DND-41 (cell line): ENCODE results near the gene AP2B1.

ENCODE experiments used
- ATAC-seq: fragments of 200-7000 bp; cut with Tn5 transposase; 3 replicates; pipeline ENCODE4 v1.9.1; 2021; ENCODE audit warnings: low read depth; ENCODE audit not compliant: insufficient read depth
- DNase-seq: peaks from one replicate; pipeline ENCODE4 v3.0.0-alpha.2; 2020
- H2AFZ ChIP-seq: 2 replicates; pipeline ENCODE4 v1.6.0; 2012; ENCODE audit warnings: low read depth, low read length
- H3K27ac ChIP-seq: 2 replicates; pipeline ENCODE4 v1.5.1; 2012; ENCODE audit warnings: low read length, inconsistent platforms
- H3K27me3 ChIP-seq: fragments of 200-600 bp; sonication (generic); 2 replicates; pipeline ENCODE4 v1.6.0; 2012; ENCODE audit warnings: low read length, mild to moderate bottlenecking, inconsistent platforms; ENCODE audit not compliant: insufficient read depth, poor library complexity
- H3K36me3 ChIP-seq: 2 replicates; pipeline ENCODE4 v1.5.1; 2012; ENCODE audit warnings: low read length, inconsistent platforms; ENCODE audit not compliant: insufficient read depth
- H3K4me1 ChIP-seq: 2 replicates; pipeline ENCODE4 v1.5.1; 2012; ENCODE audit warnings: mild to moderate bottlenecking, low read length; ENCODE audit not compliant: insufficient read depth
- H3K4me2 ChIP-seq: 2 replicates; pipeline ENCODE4 v1.6.0; 2012; ENCODE audit warnings: mild to moderate bottlenecking, moderate library complexity, low read length, inconsistent platforms; ENCODE audit not compliant: insufficient read depth
- H3K4me3 ChIP-seq, 2 experiments: fragments of 200-600 bp in 1 of 2; shearing (Covaris generic) in 1 of 2; 2 replicates each; pipeline ENCODE4 v1.5.1; 2012 to 2016; ENCODE audit warnings: inconsistent platforms in 2 of 2, low read length in 2 of 2, mild to moderate bottlenecking in 2 of 2, low read depth in 1 of 2, moderate library complexity in 1 of 2
- H3K79me2 ChIP-seq: 2 replicates; pipeline ENCODE4 v1.6.0; 2012; ENCODE audit warnings: low read length, inconsistent platforms; ENCODE audit not compliant: insufficient read depth
- H3K9ac ChIP-seq: 2 replicates; pipeline ENCODE4 v1.6.0; 2012; ENCODE audit warnings: low read depth, mild to moderate bottlenecking, inconsistent platforms, low read length, moderate library complexity
- H3K9me3 ChIP-seq: 2 replicates; pipeline ENCODE4 v1.5.1; 2012; ENCODE audit warnings: low read length, moderate library complexity, mild to moderate bottlenecking, inconsistent platforms; ENCODE audit not compliant: insufficient read depth, severe bottlenecking
- H4K20me1 ChIP-seq: 2 replicates; pipeline ENCODE4 v1.6.0; 2012; ENCODE audit warnings: low read length; ENCODE audit not compliant: insufficient read depth
- CTCF ChIP-seq: IDR thresholded peaks from 2 replicates; pipeline ENCODE4 v1.5.1; 2012; ENCODE audit warnings: borderline replicate concordance, low read length, moderate library complexity, mild to moderate bottlenecking; ENCODE audit not compliant: poor library complexity, severe bottlenecking; ENCODE audit errors: extremely low read depth
- EZH2 ChIP-seq: IDR thresholded peaks from 3 replicates; pipeline ENCODE4 v1.6.1; 2012; ENCODE audit warnings: borderline replicate concordance, low read depth, mild to moderate bottlenecking, moderate library complexity, low read length, inconsistent platforms; ENCODE audit not compliant: severe bottlenecking

AP2B1 gene

GRCh38 chr17:35664685-35665084 is 77.6 kb downstream of the AP2B1 start:
- Histone ChIP-seq H2AFZ (no peak overlapping the region), H4K20me1 (no peaks in the 10 kb centered on the region), H3K4me3 (no peak overlapping the region), H3K4me1 (no peaks in the 10 kb centered on the region), H3K27ac (no peak overlapping the region), H3K9me3 (no peaks in the 10 kb centered on the region), H3K9ac (no peak overlapping the region), H3K4me2 (no peak overlapping the region), H3K27me3 (no peaks in the 10 kb centered on the region), H3K79me2 (no peaks in the 10 kb centered on the region), H3K36me3 (peaks cover 41% of the 10 kb centered on the region; the same call in 1 of the 2 replicates)
- DNase-seq (no peak), ATAC-seq (no peak)
- TF ChIP-seq EZH2 (no peak), CTCF (no peak)

GRCh38 chr17:35665662-35666061 is 78.5 kb downstream of the AP2B1 start:
- Histone ChIP-seq H3K79me2 (no peaks in the 10 kb centered on the region), H3K9ac (no peak overlapping the region), H3K4me2 (no peak overlapping the region), H4K20me1 (no peaks in the 10 kb centered on the region), H2AFZ (no peak overlapping the region), H3K9me3 (no peaks in the 10 kb centered on the region), H3K27ac (no peak overlapping the region), H3K36me3 (peaks cover 44% of the 10 kb centered on the region), H3K27me3 (no peaks in the 10 kb centered on the region), H3K4me1 (no peaks in the 10 kb centered on the region), H3K4me3 (no peak overlapping the region)
- ATAC-seq (no peak), DNase-seq (no peak)
- TF ChIP-seq CTCF (no peak), EZH2 (no peak)

GRCh38 chr17:35666070-35666469 is 78.9 kb downstream of the AP2B1 start:
- no peaks in the 10 kb centered on the region for H3K27me3 ChIP-seq
- no peak overlapping the region for H2AFZ ChIP-seq
- TF ChIP-seq EZH2 = no peak
- no peak for TF ChIP-seq CTCF
- no peak overlapping the region for H3K4me2 ChIP-seq
- H3K36me3 ChIP-seq = peaks cover 48% of the 10 kb centered on the region
- H3K4me1 ChIP-seq = no peaks in the 10 kb centered on the region
- no peak overlapping the region for H3K4me3 ChIP-seq
- H3K9me3 ChIP-seq = no peaks in the 10 kb centered on the region
- DNase-seq (no peak), ATAC-seq (no peak)
- H3K79me2 ChIP-seq = no peaks in the 10 kb centered on the region
- H4K20me1 ChIP-seq = no peaks in the 10 kb centered on the region
- no peak overlapping the region for H3K27ac ChIP-seq
- no peak overlapping the region for H3K9ac ChIP-seq

GRCh38 chr17:35666967-35667532 is 79.9 kb downstream of the AP2B1 start:
- H3K4me3 ChIP-seq = no peak overlapping the region
- no peaks in the 10 kb centered on the region for H3K27me3 ChIP-seq
- H2AFZ ChIP-seq = no peak overlapping the region
- no peak overlapping the region for H3K4me2 ChIP-seq
- DNase-seq (no peak), ATAC-seq (no peak)
- H3K79me2 ChIP-seq = no peaks in the 10 kb centered on the region
- H3K27ac ChIP-seq = no peak overlapping the region
- no peaks in the 10 kb centered on the region for H3K9me3 ChIP-seq
- H3K4me1 ChIP-seq = no peaks in the 10 kb centered on the region
- TF ChIP-seq CTCF = no peak
- H3K9ac ChIP-seq = no peak overlapping the region
- H3K36me3 ChIP-seq = peaks cover 57% of the 10 kb centered on the region
- no peaks in the 10 kb centered on the region for H4K20me1 ChIP-seq
